RWPE1 (cell line): ENCODE data around the gene RELA.

Source experiments
- CTCF ChIA-PET: fragments of 350-600 bp; sonication (Branson Sonifier 250); formaldehyde crosslinking; extraction: SDS; loops from one replicate; lab custom pipeline; 2021; lab: Yijun Ruan, JAX
- POLR2A ChIA-PET: fragments of 400-600 bp; formaldehyde crosslinking; extraction: SDS; loops from one replicate; lab custom pipeline; 2020; ENCODE audit warnings: antibody characterized with exemption; ENCODE audit not compliant: low non-redundant PET; lab: Yijun Ruan, JAX
- DNase-seq: peaks from one replicate; pipeline ENCODE4 v3.0.0; 2012; ENCODE audit warnings: low spot score
- H3K27ac ChIP-seq: fragments of 450-650 bp; 2 replicates; pipeline ENCODE4 v1.5.1; 2017
- TF ChIP-seq, protein P1 (sequence below): fragments of 450-650 bp; conservative IDR thresholded peaks from 2 replicates; pipeline ENCODE4 v1.5.1; 2017; ENCODE audit warnings: low read depth, mild to moderate bottlenecking

Gene RELA

DNA sequence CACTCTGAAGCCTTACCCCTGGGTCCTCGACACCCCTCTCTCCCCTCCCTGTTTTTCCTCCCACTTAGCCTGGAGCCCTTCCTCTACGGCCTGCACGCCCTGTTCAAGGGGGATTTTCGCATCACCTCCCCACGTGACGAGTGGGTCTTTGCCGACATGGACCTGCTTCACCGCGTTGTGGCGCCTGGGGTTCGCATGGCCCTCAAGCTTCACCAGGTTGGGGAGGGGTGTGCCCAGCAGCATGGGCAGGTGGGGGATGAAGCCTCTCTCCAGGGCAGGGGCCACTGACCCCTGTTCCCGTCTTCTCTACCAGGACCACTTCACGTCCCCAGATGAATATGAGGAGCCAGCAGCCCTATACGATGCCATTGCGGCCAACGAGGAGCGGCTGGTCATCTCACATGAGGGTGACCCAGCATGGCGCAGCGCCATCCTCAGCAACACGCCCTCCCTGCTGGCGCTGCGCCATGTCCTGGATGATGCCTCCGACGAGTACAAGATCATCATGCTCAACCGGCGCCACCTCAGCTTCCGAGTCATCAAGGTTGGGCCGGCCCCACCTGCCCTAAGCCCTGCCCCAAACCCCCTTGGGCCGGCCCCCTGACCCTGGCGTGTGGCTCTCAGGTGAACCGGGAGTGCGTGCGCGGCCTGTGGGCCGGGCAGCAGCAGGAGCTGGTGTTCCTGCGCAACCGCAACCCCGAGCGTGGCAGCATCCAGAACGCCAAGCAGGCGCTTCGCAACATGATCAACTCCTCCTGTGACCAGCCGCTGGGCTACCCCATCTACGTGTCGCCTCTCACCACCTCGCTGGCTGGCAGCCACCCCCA is 27.6 kb downstream of the RELA start:
- POLR2A ChIA-PET, result interaction anchor here (0.6 kb wide), 1 partner anchor 30 kb away, joined by 3 read pairs; no protein-coding TSS in a partner anchor

DNA sequence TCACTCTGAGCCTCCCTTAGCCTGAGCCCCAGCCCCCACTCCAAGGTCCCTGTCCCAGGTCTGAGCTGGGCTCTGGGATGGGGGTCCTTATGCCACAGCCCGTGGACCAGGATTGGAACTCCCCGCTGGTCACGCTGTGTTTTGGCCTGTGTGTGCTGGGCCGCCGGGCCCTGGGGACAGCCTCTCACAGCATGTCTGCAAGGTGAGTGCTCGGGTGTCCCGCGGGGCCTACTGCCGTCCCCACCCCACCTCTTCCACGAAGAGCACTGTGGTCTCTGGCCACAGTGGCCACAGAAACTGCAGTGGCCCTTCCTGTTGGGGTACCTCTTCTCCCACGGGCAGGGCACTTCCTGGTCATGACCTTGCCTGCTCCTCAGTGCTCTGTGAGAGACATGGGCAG is 28.3 kb downstream of the RELA start:
- ChIA-PET POLR2A (no interaction called here), CTCF (no interaction called here)
- H3K27ac ChIP-seq, result no peak overlapping the region
- no peak for DNase-seq
- TF ChIP-seq, protein P1, sequence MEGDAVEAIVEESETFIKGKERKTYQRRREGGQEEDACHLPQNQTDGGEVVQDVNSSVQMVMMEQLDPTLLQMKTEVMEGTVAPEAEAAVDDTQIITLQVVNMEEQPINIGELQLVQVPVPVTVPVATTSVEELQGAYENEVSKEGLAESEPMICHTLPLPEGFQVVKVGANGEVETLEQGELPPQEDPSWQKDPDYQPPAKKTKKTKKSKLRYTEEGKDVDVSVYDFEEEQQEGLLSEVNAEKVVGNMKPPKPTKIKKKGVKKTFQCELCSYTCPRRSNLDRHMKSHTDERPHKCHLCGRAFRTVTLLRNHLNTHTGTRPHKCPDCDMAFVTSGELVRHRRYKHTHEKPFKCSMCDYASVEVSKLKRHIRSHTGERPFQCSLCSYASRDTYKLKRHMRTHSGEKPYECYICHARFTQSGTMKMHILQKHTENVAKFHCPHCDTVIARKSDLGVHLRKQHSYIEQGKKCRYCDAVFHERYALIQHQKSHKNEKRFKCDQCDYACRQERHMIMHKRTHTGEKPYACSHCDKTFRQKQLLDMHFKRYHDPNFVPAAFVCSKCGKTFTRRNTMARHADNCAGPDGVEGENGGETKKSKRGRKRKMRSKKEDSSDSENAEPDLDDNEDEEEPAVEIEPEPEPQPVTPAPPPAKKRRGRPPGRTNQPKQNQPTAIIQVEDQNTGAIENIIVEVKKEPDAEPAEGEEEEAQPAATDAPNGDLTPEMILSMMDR, result no peak

More for the DNA sequence above, 27.6 kb downstream of the RELA start:
- TF ChIP-seq, protein P1, result no peak
- CTCF ChIA-PET, result no interaction called here
- DNase-seq, result no peak
- peak overlapping the region; percentile 87; the same call in 1 of the 2 replicates for H3K27ac ChIP-seq

DNA sequence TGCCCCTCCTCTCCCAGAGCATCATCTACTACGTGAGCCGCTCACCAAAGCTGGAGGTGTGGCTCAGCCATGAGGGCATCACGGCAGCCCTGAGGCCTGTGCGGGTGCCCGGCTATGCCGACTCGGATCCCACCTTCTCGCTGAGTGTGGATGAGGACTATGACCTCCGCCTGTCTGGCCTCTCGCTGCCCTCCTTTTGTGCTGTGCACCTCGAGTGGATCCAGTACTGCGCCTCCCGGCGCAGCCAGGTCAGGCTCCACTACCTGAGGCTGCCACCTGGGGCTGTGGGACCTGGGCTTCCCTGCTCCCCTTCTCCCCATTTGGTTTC is 28.6 kb downstream of the RELA start:
- POLR2A ChIA-PET, result no interaction called here
- CTCF ChIA-PET, result no interaction called here
- H3K27ac ChIP-seq, result peak overlapping the region; percentile 33
- TF ChIP-seq, protein P1, result no peak
- DNase-seq, result no peak

DNA sequence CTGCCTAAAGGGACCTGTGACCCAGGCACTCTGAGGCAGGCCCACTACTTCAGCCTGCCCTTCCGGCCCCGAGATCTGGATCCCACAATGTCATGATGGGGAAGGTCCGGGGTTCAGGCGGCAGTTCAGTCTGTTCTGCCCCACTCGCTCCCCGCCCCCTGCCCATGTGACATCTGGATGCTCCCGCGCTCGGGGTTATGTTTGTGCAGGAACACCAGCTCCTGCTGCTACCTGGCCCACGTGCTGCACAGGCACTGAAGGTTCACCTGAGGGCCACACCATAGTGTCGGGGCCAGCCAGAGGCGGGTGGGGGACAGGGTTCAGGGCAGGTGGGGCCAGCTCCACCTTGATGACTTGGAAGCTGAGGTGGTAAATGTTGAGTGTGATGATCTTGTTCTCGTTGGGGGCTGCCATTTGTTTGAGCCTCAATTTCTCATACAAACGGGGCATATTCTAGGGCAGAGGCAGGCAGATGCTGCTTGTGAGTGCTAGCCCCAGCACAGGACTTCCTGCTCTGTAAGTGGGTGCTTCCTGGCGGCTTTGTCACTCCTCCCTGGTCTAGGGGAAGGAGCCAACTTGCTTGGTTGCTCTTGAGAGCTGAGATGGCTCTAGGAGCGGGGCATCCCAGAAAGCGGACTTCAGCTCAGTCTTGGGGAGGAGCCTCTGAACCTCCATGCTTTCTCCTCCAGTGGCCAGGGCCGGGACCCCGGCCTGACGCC is 29.2 kb downstream of the RELA start:
- TF ChIP-seq, protein P1, result no peak
- peak overlapping the region; percentile 33 for H3K27ac ChIP-seq
- POLR2A ChIA-PET, result no interaction called here
- CTCF ChIA-PET, result interaction anchor here (0.7 kb wide), 1 partner anchor 162 kb away, joined by 4 read pairs; no protein-coding TSS in a partner anchor
- DNase-seq, result no peak

DNA sequence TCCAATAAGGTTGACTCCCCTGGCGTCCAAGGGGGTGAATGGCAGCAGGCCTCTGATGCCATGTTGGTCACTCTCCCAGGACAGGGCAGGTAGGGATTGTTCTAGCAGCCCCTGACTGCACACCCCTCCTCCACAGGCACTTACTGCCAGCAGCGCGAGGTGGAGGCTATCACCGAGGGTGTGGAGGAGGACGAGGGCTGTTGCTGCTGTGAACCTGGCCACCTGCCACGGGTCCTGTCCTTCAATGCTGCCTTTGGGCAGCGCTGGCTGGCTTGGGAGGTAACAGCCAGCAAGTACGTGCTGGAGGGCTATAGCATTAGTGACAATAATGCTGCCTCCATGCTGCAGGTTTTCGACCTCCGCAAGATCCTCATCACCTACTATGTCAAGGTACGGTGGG is 32.5 kb downstream of the RELA start:
- POLR2A ChIA-PET, result no interaction called here
- CTCF ChIA-PET, result no interaction called here
- TF ChIP-seq, protein P1, result no peak
- no peak overlapping the region for H3K27ac ChIP-seq
- DNase-seq, result no peak

DNA sequence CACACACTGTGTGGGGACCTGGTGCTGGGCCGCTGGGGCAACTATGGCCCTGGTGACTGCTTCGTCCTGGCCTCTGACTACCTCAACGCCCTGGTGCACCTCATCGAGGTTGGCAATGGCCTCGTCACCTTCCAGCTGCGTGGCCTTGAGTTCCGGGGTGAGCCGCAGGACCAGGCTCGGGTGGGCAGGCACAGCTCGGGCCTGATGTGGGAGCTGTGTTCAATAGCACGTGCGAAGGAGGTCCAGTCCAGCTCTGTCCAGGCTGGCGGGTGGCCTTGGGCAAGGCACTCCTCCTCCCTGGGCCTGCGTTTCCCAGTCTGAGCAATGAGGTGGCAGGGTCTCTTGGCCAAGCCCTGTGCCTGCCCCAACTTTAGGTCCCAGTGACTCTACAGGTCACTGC is 33.1 kb downstream of the RELA start:
- POLR2A ChIA-PET, result no interaction called here
- TF ChIP-seq, protein P1, result no peak
- CTCF ChIA-PET, result interaction anchor here (1.7 kb wide), 1 partner anchor 9 kb away, joined by 9 read pairs; the partner anchor contains the start of gene SIPA1
- no peak overlapping the region for H3K27ac ChIP-seq
- DNase-seq, result no peak
